Keratinocyte (primary cell): ENCODE measurements around the gene FIGNL1. TPM values are rescaled to one million over a fixed set of nuclear protein-coding genes. Genes with fewer than 3 reads are reported as not detected.

Experiments
- DNase-seq: peaks from one replicate; pipeline ENCODE4 v3.0.0-alpha.2; 2011; ENCODE audit warnings: low read depth, missing footprints, low spot score
- FAIRE-seq: peaks from 2 replicates; lab custom pipeline; 2011; peaks lifted over from hg19 to GRCh38; lab: Jason Lieb, UNC
- H2AFZ ChIP-seq: 2 replicates; pipeline ENCODE4 v1.6.0; 2012; ENCODE audit warnings: low read length, control low read depth, inconsistent platforms; ENCODE audit not compliant: control insufficient read depth
- H3K27ac ChIP-seq: 2 replicates; pipeline ENCODE4 v1.5.1; 2011; ENCODE audit warnings: low read length; ENCODE audit not compliant: control insufficient read depth, insufficient read depth
- H3K27me3 ChIP-seq: 3 replicates; pipeline ENCODE4 v1.6.0; 2011; ENCODE audit warnings: low read length; ENCODE audit not compliant: control insufficient read depth, insufficient read depth; ENCODE audit errors: extremely low read depth
- H3K36me3 ChIP-seq, 2 experiments: 2 replicates in 1 of 2; 3 replicates in 1 of 2; pipeline ENCODE4 v1.5.1; 2011; ENCODE audit warnings: low read length in 2 of 2, mild to moderate bottlenecking in 1 of 2; ENCODE audit not compliant: control insufficient read depth in 2 of 2, insufficient read depth in 2 of 2; ENCODE audit errors: extremely low read depth in 1 of 2
- H3K4me1 ChIP-seq: 3 replicates; pipeline ENCODE4 v1.5.1; 2011; ENCODE audit warnings: low read length; ENCODE audit not compliant: control insufficient read depth, insufficient read depth; ENCODE audit errors: extremely low read depth
- H3K4me2 ChIP-seq: 3 replicates; pipeline ENCODE4 v1.6.0; 2011; ENCODE audit warnings: low read depth, low read length; ENCODE audit not compliant: control insufficient read depth, insufficient read depth; ENCODE audit errors: extremely low read depth
- H3K4me3 ChIP-seq, 3 experiments: fragments of 200-600 bp in 1 of 3; sonication (generic) in 1 of 3; 2 replicates in 2 of 3; 3 replicates in 1 of 3; pipeline ENCODE4 v1.5.1; 2011 to 2016; ENCODE audit warnings: low read length in 3 of 3, mild to moderate bottlenecking in 3 of 3, control low read depth in 2 of 3, inconsistent platforms in 1 of 3, low read depth in 1 of 3, mixed read lengths in 1 of 3, mixed run types in 1 of 3, moderate library complexity in 1 of 3; ENCODE audit not compliant: control insufficient read depth in 2 of 3, insufficient read depth in 2 of 3; ENCODE audit errors: extremely low read depth in 1 of 3
- H3K79me2 ChIP-seq: 2 replicates; pipeline ENCODE4 v1.6.0; 2012; ENCODE audit warnings: low read length; ENCODE audit not compliant: control insufficient read depth, insufficient read depth
- H3K9ac ChIP-seq: 3 replicates; pipeline ENCODE4 v1.6.0; 2011; ENCODE audit warnings: low read length; ENCODE audit not compliant: control insufficient read depth, insufficient read depth; ENCODE audit errors: extremely low read depth
- H3K9me1 ChIP-seq: 3 replicates; pipeline ENCODE4 v1.6.0; 2011; ENCODE audit warnings: low read length; ENCODE audit not compliant: control insufficient read depth, insufficient read depth; ENCODE audit errors: extremely low read depth
- H3K9me3 ChIP-seq: 2 replicates; pipeline ENCODE4 v1.5.1; 2012; ENCODE audit warnings: low read depth, low read length; ENCODE audit not compliant: control insufficient read depth
- H4K20me1 ChIP-seq: 3 replicates; pipeline ENCODE4 v1.6.0; 2011; ENCODE audit warnings: low read length; ENCODE audit not compliant: control insufficient read depth, insufficient read depth; ENCODE audit errors: extremely low read depth
- EZH2 ChIP-seq: IDR thresholded peaks from one replicate; pipeline ENCODE4 v1.6.1; 2012; ENCODE audit warnings: inconsistent platforms, mild to moderate bottlenecking, low read length, moderate library complexity
- dilution Hi-C: fragments of 300-500 bp; cut with MboI; formaldehyde crosslinking; loops from one replicate; pipeline ENCODE4 v1.7.0; 2020; ENCODE audit warnings: low sequenced_read_pairs; ENCODE audit not compliant: extremely low pct_ligation_motif_present
- polyA plus RNA-seq, 5 experiments: library from polyadenylated mRNA; depleted of rRNA in 3 of 5; stranded (reverse) in 3 of 5; stranded (forward) in 1 of 5; unstranded in 1 of 5; fragments of >200 nt; gene quantifications; 1 replicate in 1 of 5; 2 replicates in 3 of 5; 3 replicates in 1 of 5; pipeline versions ENCODE4 v1.2.1 to v1.2.3, GENCODE V29; 2011 to 2012; ENCODE audit warnings: missing spikeins in 2 of 5, low read depth in 1 of 5, low replicate concordance in 1 of 5
- TF ChIP-seq, protein P1 (sequence below), 3 experiments: IDR thresholded peaks in 1 of 3; conservative IDR thresholded peaks in 1 of 3; optimal IDR thresholded peaks in 1 of 3; 2 replicates in 2 of 3; 3 replicates in 1 of 3; pipeline versions ENCODE3 to v1.5.1; 2011; ENCODE audit warnings: low read length in 3 of 3, mild to moderate bottlenecking in 3 of 3, moderate library complexity in 2 of 3, control low read depth in 1 of 3, inconsistent platforms in 1 of 3; ENCODE audit not compliant: insufficient read depth in 2 of 3; ENCODE audit errors: extremely low read depth in 1 of 3

FIGNL1 gene
- polyA plus RNA-seq, 1 donor (not counting 4 experiments of a cell fraction or from before 2014, with no cell fraction given): 12.7 TPM

DNA sequence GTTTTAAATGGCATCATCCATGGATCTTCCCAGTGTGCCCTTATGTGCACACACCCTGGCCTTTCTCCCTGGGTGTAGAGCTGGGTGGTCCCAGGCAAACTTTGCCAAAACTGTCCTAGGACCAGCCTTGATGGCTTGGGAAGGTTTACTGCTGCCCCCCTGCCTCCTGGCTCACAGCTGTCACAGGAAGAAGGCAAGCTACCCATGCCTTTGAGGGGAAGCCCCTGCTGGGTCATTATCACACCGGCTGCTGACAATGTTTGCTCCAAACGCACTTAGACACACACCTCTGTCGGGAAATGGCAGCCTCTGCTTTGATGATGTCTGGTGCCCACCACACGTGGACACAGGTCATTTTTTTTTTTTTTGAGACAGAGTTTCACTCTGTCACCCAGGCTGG, 25.2 kb upstream of the FIGNL1 start:
- Histone ChIP-seq H2AFZ (no peak overlapping the region), H4K20me1 (peaks cover 3% of the 10 kb centered on the region), H3K36me3 (no peaks in the 10 kb centered on the region), H3K9me3 (no peaks in the 10 kb centered on the region), H3K27ac (no peak overlapping the region), H3K4me2 (no peak overlapping the region), H3K79me2 (no peaks in the 10 kb centered on the region), H3K9me1 (no peaks in the 10 kb centered on the region), H3K4me1 (no peaks in the 10 kb centered on the region), H3K9ac (no peak overlapping the region), H3K4me3 (no peak overlapping the region), H3K27me3 (peaks cover 29% of the 10 kb centered on the region)
- no peak for TF ChIP-seq EZH2
- TF ChIP-seq, protein P1, sequence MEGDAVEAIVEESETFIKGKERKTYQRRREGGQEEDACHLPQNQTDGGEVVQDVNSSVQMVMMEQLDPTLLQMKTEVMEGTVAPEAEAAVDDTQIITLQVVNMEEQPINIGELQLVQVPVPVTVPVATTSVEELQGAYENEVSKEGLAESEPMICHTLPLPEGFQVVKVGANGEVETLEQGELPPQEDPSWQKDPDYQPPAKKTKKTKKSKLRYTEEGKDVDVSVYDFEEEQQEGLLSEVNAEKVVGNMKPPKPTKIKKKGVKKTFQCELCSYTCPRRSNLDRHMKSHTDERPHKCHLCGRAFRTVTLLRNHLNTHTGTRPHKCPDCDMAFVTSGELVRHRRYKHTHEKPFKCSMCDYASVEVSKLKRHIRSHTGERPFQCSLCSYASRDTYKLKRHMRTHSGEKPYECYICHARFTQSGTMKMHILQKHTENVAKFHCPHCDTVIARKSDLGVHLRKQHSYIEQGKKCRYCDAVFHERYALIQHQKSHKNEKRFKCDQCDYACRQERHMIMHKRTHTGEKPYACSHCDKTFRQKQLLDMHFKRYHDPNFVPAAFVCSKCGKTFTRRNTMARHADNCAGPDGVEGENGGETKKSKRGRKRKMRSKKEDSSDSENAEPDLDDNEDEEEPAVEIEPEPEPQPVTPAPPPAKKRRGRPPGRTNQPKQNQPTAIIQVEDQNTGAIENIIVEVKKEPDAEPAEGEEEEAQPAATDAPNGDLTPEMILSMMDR (optimal IDR thresholded peaks at IDR 0.05 in 1 of 3, IDR thresholded peaks at IDR 0.05 in 1 of 3, conservative IDR thresholded peaks at IDR 0.05 in 1 of 3; ENCODE audit: extremely low read depth in 1 of 3, insufficient read depth in 2 of 3, low read length in 3 of 3): no peak
- no peak for DNase-seq
- FAIRE-seq: no peak
- dilution Hi-C loops: no loop called here

DNA sequence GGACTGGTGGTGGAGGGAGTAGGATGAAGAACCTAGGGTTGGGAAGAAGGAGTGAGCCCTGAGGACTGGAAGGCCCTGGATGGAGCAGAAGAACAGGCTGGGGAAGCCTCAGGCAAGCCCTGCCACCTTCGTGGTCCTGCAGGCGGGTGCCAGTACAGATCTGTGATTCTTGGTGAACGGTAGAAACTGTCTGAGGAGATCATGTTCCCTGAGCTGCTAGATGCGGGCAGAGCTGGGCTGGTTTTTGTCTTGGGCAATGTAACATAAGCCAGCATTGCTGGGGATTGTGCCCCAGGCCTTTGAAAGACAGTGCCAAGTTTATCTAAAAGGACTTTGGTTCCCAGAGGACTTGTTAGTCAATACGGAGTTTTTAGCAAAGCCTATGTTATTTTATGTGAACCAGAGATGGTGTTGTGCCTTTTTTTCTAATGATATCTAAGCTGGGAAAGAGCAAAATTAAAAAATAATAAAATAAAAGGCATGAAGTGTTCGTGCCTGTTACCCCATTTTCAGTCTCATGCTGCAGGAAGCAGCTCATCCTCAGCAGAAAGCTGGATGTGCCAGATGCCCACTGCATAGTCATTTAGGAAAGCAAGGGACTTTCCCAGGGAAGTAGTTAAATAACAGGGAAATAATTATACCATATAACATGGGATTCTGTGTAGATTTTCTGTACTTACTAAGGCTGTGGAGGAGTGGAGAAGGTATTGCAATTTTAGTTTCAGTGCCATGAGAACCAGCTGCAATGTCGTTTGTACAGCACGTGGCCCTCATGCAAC, 24.4 kb upstream of the FIGNL1 start:
- no peaks in the 10 kb centered on the region for H3K9me3 ChIP-seq
- no peak overlapping the region for H3K4me2 ChIP-seq
- dilution Hi-C loops: no loop called here
- no peak for TF ChIP-seq EZH2
- TF ChIP-seq, protein P1 (optimal IDR thresholded peaks at IDR 0.05 in 1 of 3, IDR thresholded peaks at IDR 0.05 in 1 of 3, conservative IDR thresholded peaks at IDR 0.05 in 1 of 3; ENCODE audit: extremely low read depth in 1 of 3, insufficient read depth in 2 of 3, low read length in 3 of 3): no peak
- FAIRE-seq: no peak
- H4K20me1 ChIP-seq: peaks cover 3% of the 10 kb centered on the region
- H3K27me3 ChIP-seq: peaks cover 24% of the 10 kb centered on the region
- no peak for DNase-seq
- no peak overlapping the region for H3K9ac ChIP-seq
- no peak overlapping the region for H2AFZ ChIP-seq
- H3K4me3 ChIP-seq: no peak overlapping the region
- H3K79me2 ChIP-seq: no peaks in the 10 kb centered on the region
- H3K36me3 ChIP-seq: no peaks in the 10 kb centered on the region
- no peak overlapping the region for H3K27ac ChIP-seq
- no peaks in the 10 kb centered on the region for H3K4me1 ChIP-seq
- H3K9me1 ChIP-seq: no peaks in the 10 kb centered on the region
